ENCODE data around the gene SLC35D1. TPM values are rescaled to one million over a fixed set of nuclear protein-coding genes. Genes with fewer than 3 reads are reported as not detected.

SLC35D1 gene
- polyA plus RNA-seq (2013, experiment 1 of 2), result 2.9 TPM
- 2.5 TPM for polyA plus RNA-seq (2013, experiment 2 of 2)

GRCh38 chr1:67053785-67054772 lies at the start of gene SLC35D1:
TSS of gene SLC35D1 (minus strand) at chr1:67054148. CDS start at chr1:67054013, 135 bp downstream.
- Histone ChIP-seq H3K4ac (ENCODE audit: low read depth, low read length) (peak within 1 kb of the TSS; percentile 91), H3K56ac (ENCODE audit: low read length) (peak within 1 kb of the TSS; percentile 95), H3K23ac (ENCODE audit: low read length) (peak within 1 kb of the TSS; percentile 83), H4K5ac (ENCODE audit: low read length) (no peak within 1 kb of the TSS), H3K36me3 (ENCODE audit: control insufficient read depth, insufficient read depth, low read length) (no peaks in the 10 kb centered on the region), H3K4me3 (ENCODE audit: low read length) (peak within 1 kb of the TSS; percentile 73), H3K27ac (ENCODE audit: low read depth, low read length) (peak within 1 kb of the TSS; percentile 94), H2BK5ac (ENCODE audit: low read length) (peak within 1 kb of the TSS; percentile 25), H3K27me3 (ENCODE audit: insufficient read depth, low read length, poor library complexity) (no peaks in the 10 kb centered on the region), H3K9ac (ENCODE audit: low read length) (peak within 1 kb of the TSS; percentile 85), H2BK120ac (ENCODE audit: low read depth, low read length) (peak within 1 kb of the TSS; percentile 51), H3K4me1 (ENCODE audit: control insufficient read depth, low read depth, low read length) (no peaks in the 10 kb centered on the region), H3K79me1 (ENCODE audit: low read length) (no peaks in the 10 kb centered on the region), H2AK5ac (ENCODE audit: low read length) (no peak within 1 kb of the TSS), H4K8ac (ENCODE audit: low read depth, low read length) (peak within 1 kb of the TSS; percentile 5), H3K18ac (ENCODE audit: low read length) (peak within 1 kb of the TSS; percentile 89), H3K79me2 (ENCODE audit: control insufficient read depth, insufficient read depth, low read length) (no peaks in the 10 kb centered on the region), H3K4me2 (ENCODE audit: low read length) (peak within 1 kb of the TSS; percentile 71), H2BK15ac (replicated peaks; ENCODE audit: low read depth) (no peak within 1 kb of the TSS)
- no CpG with 5 or more reads among the region's 73 CpGs for WGBS (ENCODE audit: extremely low coverage, insufficient coverage, low lambda C conversion rate)
- peak; percentile 95 for DNase-seq

- WGBS (ENCODE audit: extremely low coverage, insufficient coverage, low lambda C conversion rate), result no CpG with 5 or more reads among the region's 1 CpG
- H2BK120ac ChIP-seq (ENCODE audit: low read depth, low read length), result no peak overlapping the region
- H3K4me2 ChIP-seq (ENCODE audit: low read length), result no peak overlapping the region
- H3K23ac ChIP-seq (ENCODE audit: low read length), result no peak overlapping the region
- H3K4me1 ChIP-seq (ENCODE audit: control insufficient read depth, low read depth, low read length), result no peaks in the 10 kb centered on the region
- H2BK15ac ChIP-seq (replicated peaks; ENCODE audit: low read depth), result no peak overlapping the region
- H3K4me3 ChIP-seq (ENCODE audit: low read length), result no peak overlapping the region
- H3K4ac ChIP-seq (ENCODE audit: low read depth, low read length), result no peak overlapping the region
- H3K79me1 ChIP-seq (ENCODE audit: low read length), result no peaks in the 10 kb centered on the region
- no peak overlapping the region for H3K9ac ChIP-seq (ENCODE audit: low read length)
- H4K8ac ChIP-seq (ENCODE audit: low read depth, low read length), result no peak overlapping the region
- no peaks in the 10 kb centered on the region for H3K79me2 ChIP-seq (ENCODE audit: control insufficient read depth, insufficient read depth, low read length)
- H2BK5ac ChIP-seq (ENCODE audit: low read length), result no peak overlapping the region
- H3K27ac ChIP-seq (ENCODE audit: low read depth, low read length), result no peak overlapping the region
- H3K27me3 ChIP-seq (ENCODE audit: insufficient read depth, low read length, poor library complexity), result no peaks in the 10 kb centered on the region
- H3K36me3 ChIP-seq (ENCODE audit: control insufficient read depth, insufficient read depth, low read length), result no peaks in the 10 kb centered on the region
- DNase-seq, result no peak
- no peak overlapping the region for H3K18ac ChIP-seq (ENCODE audit: low read length)
- no peak overlapping the region for H2AK5ac ChIP-seq (ENCODE audit: low read length)
- H4K5ac ChIP-seq (ENCODE audit: low read length), result no peak overlapping the region
- H3K56ac ChIP-seq (ENCODE audit: low read length), result no peak overlapping the region
Measured at GRCh38 chr1:67103548-67103947, 49.6 kb upstream of the SLC35D1 start.

DNA sequence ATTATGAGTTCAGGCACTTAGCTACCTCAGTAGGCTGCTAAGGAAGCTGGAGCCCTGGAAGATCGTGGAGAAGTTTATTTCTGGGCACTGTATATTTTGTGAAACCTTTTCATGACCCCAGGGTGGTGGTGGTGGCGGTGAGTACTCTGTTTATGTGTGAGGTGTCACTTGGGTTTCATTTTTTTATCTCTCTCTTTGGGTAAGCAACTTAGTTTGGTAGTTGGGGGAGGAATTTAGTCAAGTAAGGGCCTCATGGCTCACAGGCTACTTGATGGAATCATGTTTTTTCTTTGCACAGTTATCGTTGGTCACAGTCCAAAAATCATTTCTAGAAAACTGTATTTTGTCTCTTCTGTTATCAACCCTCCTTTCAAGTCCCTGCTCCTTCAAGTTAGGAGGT lies 46.9 kb upstream of the SLC35D1 start:
- Histone ChIP-seq H3K56ac (ENCODE audit: low read length) (no peak overlapping the region), H3K9ac (ENCODE audit: low read length) (no peak overlapping the region), H3K27ac (ENCODE audit: low read depth, low read length) (no peak overlapping the region), H2BK15ac (replicated peaks; ENCODE audit: low read depth) (no peak overlapping the region), H3K4me3 (ENCODE audit: low read length) (no peak overlapping the region), H3K79me1 (ENCODE audit: low read length) (no peaks in the 10 kb centered on the region), H3K18ac (ENCODE audit: low read length) (no peak overlapping the region), H3K4me2 (ENCODE audit: low read length) (no peak overlapping the region), H3K4ac (ENCODE audit: low read depth, low read length) (no peak overlapping the region), H3K4me1 (ENCODE audit: control insufficient read depth, low read depth, low read length) (no peaks in the 10 kb centered on the region), H4K8ac (ENCODE audit: low read depth, low read length) (no peak overlapping the region), H3K36me3 (ENCODE audit: control insufficient read depth, insufficient read depth, low read length) (no peaks in the 10 kb centered on the region), H3K23ac (ENCODE audit: low read length) (no peak overlapping the region), H2AK5ac (ENCODE audit: low read length) (no peak overlapping the region), H3K27me3 (ENCODE audit: insufficient read depth, low read length, poor library complexity) (no peaks in the 10 kb centered on the region), H4K5ac (ENCODE audit: low read length) (no peak overlapping the region), H2BK120ac (ENCODE audit: low read depth, low read length) (no peak overlapping the region), H2BK5ac (ENCODE audit: low read length) (no peak overlapping the region), H3K79me2 (ENCODE audit: control insufficient read depth, insufficient read depth, low read length) (no peaks in the 10 kb centered on the region)
- no CpG with 5 or more reads among the region's 3 CpGs for WGBS (ENCODE audit: extremely low coverage, insufficient coverage, low lambda C conversion rate)
- DNase-seq, result no peak

GRCh38 chr1:67097305-67097704 lies 43.4 kb upstream of the SLC35D1 start:
- Histone ChIP-seq H3K4me3 (ENCODE audit: low read length) (no peak overlapping the region), H3K18ac (ENCODE audit: low read length) (no peak overlapping the region), H3K23ac (ENCODE audit: low read length) (no peak overlapping the region), H3K9ac (ENCODE audit: low read length) (no peak overlapping the region), H3K56ac (ENCODE audit: low read length) (no peak overlapping the region), H3K79me2 (ENCODE audit: control insufficient read depth, insufficient read depth, low read length) (no peaks in the 10 kb centered on the region), H3K36me3 (ENCODE audit: control insufficient read depth, insufficient read depth, low read length) (no peaks in the 10 kb centered on the region), H2AK5ac (ENCODE audit: low read length) (no peak overlapping the region), H4K5ac (ENCODE audit: low read length) (no peak overlapping the region), H2BK5ac (ENCODE audit: low read length) (no peak overlapping the region), H3K4ac (ENCODE audit: low read depth, low read length) (no peak overlapping the region), H3K27me3 (ENCODE audit: insufficient read depth, low read length, poor library complexity) (no peaks in the 10 kb centered on the region), H2BK15ac (replicated peaks; ENCODE audit: low read depth) (no peak overlapping the region), H3K4me2 (ENCODE audit: low read length) (no peak overlapping the region), H3K79me1 (ENCODE audit: low read length) (no peaks in the 10 kb centered on the region), H2BK120ac (ENCODE audit: low read depth, low read length) (no peak overlapping the region), H3K4me1 (ENCODE audit: control insufficient read depth, low read depth, low read length) (no peaks in the 10 kb centered on the region), H4K8ac (ENCODE audit: low read depth, low read length) (no peak overlapping the region), H3K27ac (ENCODE audit: low read depth, low read length) (no peak overlapping the region)
- peak; percentile 66 for DNase-seq

- no CpG with 5 or more reads among the region's 2 CpGs for WGBS (ENCODE audit: extremely low coverage, insufficient coverage, low lambda C conversion rate)
- Histone ChIP-seq H3K18ac (ENCODE audit: low read length) (no peak overlapping the region), H3K23ac (ENCODE audit: low read length) (no peak overlapping the region), H3K27me3 (ENCODE audit: insufficient read depth, low read length, poor library complexity) (peaks cover 2% of the 10 kb centered on the region), H2AK5ac (ENCODE audit: low read length) (no peak overlapping the region), H3K79me2 (ENCODE audit: control insufficient read depth, insufficient read depth, low read length) (no peaks in the 10 kb centered on the region), H3K56ac (ENCODE audit: low read length) (no peak overlapping the region), H3K4me2 (ENCODE audit: low read length) (no peak overlapping the region), H2BK120ac (ENCODE audit: low read depth, low read length) (no peak overlapping the region), H3K4me1 (ENCODE audit: control insufficient read depth, low read depth, low read length) (no peaks in the 10 kb centered on the region), H3K4ac (ENCODE audit: low read depth, low read length) (no peak overlapping the region), H3K27ac (ENCODE audit: low read depth, low read length) (no peak overlapping the region), H3K79me1 (ENCODE audit: low read length) (no peaks in the 10 kb centered on the region), H2BK15ac (replicated peaks; ENCODE audit: low read depth) (no peak overlapping the region), H2BK5ac (ENCODE audit: low read length) (no peak overlapping the region), H3K9ac (ENCODE audit: low read length) (no peak overlapping the region), H4K8ac (ENCODE audit: low read depth, low read length) (no peak overlapping the region), H3K36me3 (ENCODE audit: control insufficient read depth, insufficient read depth, low read length) (no peaks in the 10 kb centered on the region), H3K4me3 (ENCODE audit: low read length) (no peak overlapping the region), H4K5ac (ENCODE audit: low read length) (no peak overlapping the region)
- no peak for DNase-seq
Measured at GRCh38 chr1:67094191-67094590, 40.2 kb upstream of the SLC35D1 start.
